ENCODE data around the gene WDR48.
A peak's percentile ranks its signal among the peaks of the same experiment; 100 is the strongest.
"Not testable (repeated sequence)": the region's sequence is repeated elsewhere in the genome, so short reads cannot be mapped to it uniquely, and the experiment has no call there.

WDR48 gene

DNA sequence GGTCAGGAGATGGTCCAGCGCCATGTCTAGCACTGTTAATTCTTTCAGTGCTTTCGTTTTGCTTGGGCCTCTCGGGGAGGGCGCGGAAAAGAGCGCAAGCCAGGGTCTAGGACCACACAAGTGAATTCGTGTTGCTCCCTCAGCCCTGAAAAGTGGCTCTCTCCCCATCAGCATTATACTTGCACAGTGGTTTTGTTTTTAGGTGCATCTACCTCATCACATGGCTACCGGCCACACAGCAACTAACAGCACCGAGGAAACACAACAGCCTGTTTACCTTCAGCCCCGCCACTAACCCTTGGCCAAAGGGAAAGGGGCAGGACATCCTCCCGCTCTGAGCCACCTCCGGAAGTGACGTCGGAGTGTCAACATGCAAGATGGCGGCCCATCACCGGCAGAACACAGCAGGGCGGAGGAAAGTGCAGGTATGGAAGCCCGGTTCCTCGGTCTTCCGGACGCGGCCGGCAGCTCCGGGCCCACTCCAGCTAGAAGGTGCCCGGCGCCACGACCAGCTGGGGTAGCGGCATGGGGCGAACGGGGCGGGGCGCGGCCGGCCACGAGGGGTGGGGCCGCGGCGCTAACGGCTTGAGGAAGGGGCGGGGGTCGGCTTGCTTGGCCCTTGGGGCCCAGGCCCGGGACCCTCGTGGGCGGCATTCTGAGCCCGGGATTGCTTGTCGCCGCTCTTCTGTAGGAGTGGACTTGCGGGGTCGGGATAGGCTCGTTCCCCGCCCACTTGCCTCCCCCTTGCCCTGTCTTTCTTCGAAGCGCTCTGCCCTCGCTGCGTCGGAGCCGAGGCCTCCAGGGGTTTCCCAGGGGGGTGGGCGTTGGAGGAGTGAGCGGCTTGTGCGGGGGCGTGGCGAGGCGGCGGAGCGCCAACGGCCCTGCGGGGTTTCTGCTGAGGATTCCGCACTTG lies at the start of gene WDR48, which contains the start of gene SCN11A:
TSS of gene WDR48 (plus strand) at position 368 of the 913 bp plus-strand sequence. CDS start at position 378, 10 bp downstream.
TSS of gene SCN11A (minus strand) at position 296 of the 913 bp plus-strand sequence. CDS start 101,582 bp downstream, outside the sequence.
- ATAC-seq (peak; percentile 98), DNase-seq (peak; percentile 95)

DNA sequence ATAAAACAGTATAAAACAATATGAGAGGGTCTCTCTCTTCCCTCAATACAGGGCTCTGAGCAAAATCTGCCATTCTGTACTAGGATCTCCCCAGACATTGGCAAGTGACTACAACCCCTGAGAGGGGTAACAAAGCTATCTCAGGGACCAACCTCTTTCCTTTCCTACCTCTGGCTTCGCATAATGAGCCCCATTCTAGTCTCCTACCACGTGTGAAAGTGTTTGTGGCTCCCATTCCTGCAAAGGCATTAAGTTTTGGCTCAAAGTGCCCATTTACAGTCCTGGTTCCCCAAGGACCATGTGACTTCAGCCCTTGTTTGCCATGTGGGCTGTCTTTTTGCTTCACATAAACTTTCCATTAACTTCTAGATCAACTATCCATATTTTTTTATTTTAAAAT lies 46.5 kb upstream of the WDR48 start:
- DNase-seq = no peak
- no peak for ATAC-seq

DNA sequence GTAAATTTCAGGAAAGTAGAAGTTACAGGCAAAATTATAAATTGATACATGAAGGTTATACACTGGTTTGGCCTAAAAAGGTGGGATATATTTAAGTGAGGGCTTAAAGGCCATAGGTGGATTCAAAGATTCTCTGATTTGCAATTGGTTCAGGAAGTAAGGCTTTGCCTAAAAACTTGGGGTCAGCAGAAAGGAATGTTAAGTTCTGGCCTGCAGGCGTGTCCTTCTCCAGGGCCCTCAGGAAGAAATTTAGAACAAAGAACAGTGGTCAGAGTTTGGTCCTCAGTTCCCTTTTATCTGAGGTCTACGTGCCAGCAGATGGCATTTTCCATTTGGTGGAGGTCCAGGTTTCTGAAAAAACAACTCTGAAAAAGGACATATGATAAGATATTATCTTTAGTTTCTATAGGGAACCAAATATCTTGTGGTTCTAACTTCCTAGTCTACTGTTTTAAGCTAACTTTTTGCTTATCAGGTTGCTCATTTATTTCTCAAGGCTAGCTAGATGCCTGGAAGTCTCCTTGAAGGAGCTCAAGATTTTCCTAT lies 40.6 kb upstream of the WDR48 start:
- no peak for DNase-seq
- ATAC-seq = no peak

DNA sequence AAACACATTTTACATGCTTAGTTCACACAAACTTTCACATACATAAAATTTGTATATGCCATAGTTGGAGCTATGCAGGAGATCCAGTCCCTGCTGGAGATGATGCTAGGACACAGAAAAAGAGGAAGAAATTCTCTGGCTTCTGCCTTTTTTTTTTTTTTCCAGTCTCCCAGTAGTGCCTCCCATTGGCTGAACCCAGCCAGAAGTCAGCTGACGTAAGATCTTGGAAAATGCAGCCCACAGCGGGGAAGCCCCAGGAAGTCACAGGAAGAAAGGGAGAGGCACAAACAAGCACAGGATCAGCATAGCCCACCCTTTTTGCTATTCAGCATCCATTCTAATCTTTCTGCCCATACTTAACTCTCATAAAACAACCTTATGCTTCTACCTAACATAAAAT lies 38.5 kb upstream of the WDR48 start:
- DNase-seq (no peak), ATAC-seq (no peak)

DNA sequence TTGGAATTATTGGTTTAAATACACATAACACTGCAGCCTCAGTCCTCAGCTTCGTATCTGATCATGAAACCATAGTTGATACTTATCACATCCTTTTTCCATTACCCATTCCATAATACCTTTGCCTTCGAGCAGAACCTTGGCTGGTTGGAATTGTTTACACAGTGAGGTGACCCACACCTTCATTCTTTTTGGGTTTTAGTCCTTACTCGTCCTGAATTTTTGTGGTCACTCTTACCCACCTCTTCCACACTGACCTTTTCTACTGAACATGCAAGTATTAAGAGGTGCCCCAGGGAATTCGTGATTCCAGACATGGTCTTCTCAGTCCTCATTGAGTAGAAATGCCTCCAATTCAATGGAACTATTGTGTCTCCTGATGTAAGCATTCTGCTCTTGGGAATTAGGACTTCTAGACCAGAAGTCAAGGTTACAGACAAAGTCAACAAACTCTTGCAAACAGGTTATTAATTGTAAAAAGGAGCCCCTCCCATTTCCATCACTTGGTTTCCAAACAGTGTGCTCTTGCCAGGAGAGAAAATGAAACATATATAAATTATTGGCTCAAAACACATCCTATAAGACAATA lies 37.8 kb upstream of the WDR48 start:
- no peak for ATAC-seq
- no peak for DNase-seq

DNA sequence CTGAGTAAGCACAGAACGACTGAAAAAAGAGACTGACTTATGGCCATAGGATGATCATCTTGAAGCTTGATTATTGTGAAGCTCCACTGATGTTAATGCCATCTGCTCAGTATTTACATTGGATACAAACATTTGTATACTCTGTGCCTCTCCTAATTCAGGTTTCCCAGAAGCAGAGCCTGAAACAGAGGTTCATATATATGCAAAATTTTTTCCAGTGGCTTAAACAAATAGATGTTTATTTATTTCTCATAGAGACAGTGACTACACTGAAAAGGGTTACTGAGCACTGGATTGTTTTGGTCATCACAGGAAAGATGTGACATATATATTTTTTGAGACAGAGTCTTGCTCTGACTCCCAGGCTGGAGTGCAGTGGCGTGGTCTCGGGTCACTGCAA lies 36.4 kb upstream of the WDR48 start:
- DNase-seq (no peak), ATAC-seq (no peak)

- ATAC-seq (no peak), DNase-seq (no peak)
These were observed 32.5 kb upstream of the WDR48 start for GRCh38 chr3:39019299-39019698.

DNA sequence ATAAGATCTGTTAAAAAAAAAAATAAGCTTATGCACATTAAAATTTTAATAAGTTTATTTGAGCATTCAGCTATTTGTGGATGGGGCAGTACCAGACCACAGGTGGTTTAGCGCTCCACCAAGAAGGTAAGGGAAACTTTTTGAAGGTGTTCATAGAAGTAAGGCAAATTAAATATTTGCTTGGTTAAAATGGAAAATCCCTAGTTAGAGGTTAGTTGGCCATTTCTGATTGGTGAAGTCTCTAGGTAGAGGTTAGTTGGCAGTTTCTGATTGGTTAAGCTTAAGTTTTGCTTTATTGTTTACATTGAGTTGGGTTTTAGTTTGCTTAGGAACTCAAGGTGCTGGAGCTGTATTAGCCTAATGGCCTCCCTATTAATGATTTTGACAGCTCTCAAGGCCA lies 30.8 kb upstream of the WDR48 start:
- DNase-seq (no peak), ATAC-seq (no peak)

DNA sequence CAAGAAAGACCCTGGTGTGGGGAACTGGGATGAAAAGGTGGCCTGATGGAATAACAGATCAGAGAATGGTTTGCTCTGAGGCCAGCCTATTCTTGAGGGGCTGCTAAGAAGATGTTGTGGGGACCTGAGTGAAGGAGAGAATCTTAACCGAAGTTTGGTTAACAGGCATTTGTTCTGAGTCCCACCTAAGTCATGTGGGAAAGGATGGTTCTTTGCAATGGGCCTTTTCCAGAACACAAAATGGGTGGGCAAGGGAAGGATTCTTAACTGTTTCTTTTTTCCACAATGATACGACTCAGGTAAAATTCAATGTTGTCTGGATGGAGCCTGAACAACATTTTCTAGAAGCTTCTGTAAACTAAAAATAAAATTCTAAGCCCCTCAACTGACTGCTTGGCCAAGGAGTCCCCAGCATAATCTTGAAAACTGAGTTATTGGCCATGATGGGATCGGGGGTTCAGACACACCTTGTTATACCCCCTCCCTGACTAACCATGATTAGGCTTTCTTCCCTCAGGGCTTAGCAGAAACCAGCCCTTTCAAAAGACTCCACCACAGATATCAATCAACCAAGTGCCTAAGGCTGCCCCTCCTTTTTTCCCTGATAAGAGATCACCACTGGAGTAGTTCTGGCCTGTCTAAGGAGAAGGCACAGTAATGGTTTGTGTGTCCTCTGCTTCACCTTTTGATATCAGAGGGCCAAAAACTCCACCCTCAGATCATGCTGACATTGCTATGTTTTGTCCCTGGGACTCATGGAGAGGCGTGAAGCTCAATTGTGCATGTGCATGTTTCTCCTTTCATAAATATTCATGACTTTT lies 30.1 kb upstream of the WDR48 start:
- DNase-seq (no peak), ATAC-seq (no peak)

DNA sequence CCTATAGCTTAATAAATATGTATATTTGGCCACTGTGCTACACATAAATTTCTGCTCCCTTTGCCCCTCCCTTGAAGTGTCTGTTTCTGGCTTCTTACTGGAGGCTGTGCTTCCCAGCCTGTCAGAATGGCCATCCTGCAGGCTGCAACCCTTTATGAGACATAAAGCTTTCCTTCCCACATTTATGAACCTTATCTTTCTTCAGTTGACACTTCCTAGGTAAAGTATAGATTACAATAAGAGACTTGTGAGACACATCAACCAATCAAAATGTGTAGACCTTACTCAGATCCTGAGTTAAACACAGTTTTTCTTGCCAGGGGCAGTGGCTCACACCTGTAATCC lies 29.6 kb upstream of the WDR48 start:
- ATAC-seq (no peak), DNase-seq (no peak)

DNA sequence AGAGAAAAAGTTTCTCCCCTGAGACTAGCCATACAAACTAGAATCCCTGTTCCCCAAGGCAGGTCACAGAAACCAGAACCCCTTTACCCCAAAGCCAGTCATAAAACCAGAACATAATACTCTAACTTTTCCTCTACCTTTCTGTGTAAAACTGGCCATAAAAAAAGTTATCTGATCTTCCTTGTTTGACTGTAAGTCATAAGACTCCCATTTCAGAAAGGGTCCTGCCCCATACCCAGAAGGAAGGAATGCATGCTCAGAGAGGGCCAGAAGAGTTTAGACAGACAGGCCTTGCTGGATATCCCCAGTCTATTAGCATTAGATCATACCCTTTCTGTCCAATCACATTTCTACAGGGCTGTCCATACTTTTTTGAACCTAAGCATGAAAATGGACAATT lies 27.3 kb upstream of the WDR48 start:
- DNase-seq (no peak), ATAC-seq (no peak)

DNA sequence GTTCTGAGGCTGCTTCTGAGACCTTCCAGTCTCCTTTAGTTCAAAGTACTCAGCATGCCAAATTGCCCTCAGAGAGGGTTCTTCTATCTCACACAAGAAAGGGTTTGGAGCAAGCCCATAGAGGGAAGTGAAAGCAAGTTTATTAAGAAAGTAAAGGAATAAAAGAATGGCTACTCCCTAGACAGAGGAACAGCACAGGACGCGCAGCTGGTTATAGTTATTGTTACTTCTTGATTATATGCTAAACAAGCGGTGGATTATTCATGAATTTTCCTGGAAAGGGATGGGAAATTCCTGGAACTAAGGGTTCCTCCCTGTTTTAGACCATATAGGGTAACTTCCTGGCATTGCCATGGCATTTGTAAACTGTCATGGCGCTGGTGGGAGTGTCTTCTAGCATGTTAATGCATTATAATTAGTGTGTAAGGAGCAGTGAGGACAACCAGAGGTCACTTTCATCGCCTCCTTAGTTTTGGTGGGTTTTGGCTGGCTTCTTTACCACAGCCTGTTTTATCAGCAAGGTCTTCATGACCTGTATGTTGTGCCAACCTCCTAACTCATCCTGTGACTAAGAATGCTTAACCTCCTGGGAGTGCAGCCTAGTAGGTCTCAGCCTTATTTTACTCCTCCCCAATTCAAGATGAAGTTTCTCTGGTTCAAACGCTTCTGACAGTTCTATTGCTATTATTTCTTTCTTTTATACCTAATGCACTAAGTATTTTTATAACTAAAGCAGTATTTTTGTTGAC lies 26.4 kb upstream of the WDR48 start:
- no peak for DNase-seq
- no peak for ATAC-seq

DNA sequence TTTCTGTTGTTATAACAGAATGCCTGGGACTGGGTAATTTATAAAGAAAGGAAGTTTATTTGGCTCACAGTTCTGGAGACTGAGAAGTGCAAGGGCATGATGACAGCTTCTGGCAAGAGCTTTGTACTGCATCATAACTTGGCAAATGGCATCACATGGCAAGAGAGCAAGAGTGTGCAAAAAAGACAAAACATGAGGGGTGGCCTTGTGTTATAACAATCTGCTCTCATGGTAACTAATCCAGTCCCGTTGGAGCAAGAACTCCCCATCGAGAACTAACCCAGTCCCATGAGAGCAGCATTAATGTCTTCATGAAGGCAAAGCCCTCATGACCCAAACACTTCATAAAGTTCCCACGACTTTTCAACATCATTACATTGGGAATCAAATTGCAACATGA lies 23.3 kb upstream of the WDR48 start:
- ATAC-seq (no peak), DNase-seq (no peak)

DNA sequence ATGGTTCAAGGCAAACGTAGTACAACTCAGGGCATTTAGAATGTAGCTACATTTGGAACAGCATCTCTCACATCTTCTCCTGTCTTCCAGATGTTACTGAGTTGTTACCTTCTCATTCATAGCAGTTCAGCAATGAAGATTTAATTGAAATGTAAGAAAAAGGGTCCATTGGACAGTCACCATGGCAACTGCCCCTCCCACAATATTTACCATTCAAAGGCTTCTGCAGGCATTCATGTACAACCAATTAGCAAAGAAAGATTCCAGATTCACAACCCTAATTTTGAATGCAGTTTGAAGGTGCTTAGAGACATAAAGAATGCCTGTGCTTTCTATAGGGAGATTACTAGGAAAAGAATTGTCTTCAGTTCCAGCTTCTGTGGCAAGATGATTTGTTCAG lies 22.3 kb upstream of the WDR48 start:
- DNase-seq (no peak), ATAC-seq (no peak)

DNA sequence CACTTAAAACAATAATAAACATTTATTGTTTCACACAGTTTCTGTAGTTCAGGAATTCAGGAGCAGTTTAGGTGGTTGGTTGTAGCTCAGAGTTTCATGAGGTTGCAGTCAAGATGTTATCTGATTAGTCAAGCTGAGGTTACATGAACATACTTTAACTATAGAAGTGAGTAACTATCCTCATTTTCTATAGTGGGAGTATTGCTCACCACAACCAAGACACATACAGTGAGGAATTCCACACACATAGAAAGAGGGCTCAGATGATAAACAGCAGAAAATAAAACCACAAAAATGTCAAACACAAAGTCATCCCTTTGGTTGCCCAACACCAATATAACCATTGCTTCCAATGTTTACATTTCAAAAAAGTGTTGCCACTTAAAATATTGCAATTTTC lies 13.7 kb upstream of the WDR48 start:
- peak; percentile 92 for ATAC-seq

GRCh38 chr3:39050029-39050428 lies 1.8 kb upstream of the WDR48 start:
- DNase-seq (no peak), ATAC-seq (no peak)

More for the DNA sequence above, 13.7 kb upstream of the WDR48 start:
- DNase-seq = no peak

GRCh38 chr3:39052583-39052982 lies 767 bp downstream of the WDR48 start:
- ATAC-seq (no peak), DNase-seq (peak; percentile 10)

DNA sequence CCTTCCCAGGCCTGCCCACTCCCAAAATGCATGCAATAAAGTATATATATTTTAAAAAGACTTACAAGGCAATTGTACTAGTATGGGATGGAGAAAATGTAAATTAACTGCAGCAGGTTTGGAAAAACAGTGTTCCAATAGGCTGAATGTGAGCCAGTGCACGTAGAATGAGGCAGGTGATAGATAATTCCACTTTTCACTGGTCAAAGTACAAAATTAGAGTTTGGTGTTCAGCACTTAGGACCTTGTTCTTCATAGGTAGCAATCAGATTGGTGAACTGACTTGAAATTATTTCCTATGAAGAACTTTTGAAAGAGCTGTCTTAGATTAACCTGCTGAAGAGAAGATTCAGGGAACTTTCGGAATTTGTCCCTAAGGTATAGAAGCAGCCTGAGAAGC lies 1.9 kb downstream of the WDR48 start:
- no peak for ATAC-seq

DNA sequence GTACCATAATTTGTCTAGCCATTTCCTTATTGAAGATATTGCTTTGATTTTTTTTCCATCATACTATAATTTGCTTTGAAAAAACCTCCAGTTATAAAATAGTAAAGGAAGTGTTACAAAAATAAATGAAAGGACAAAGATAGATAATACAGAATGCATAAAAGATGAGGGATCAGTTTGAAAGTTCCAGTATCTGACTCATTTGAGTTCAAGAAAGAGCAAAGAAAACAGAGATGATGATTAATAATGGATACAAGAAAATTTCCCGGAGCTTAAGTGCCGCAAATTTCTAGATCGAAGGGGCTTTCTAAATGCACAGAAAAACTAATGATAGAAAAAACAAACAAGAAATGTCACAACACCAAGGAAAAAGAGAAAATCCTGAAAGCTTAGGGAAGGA lies 4.3 kb downstream of the WDR48 start:
- DNase-seq = no peak

More for the DNA sequence above, 1.9 kb downstream of the WDR48 start:
- no peak for DNase-seq

GRCh38 chr3:39061228-39061627 lies 9.4 kb downstream of the WDR48 start:
- not testable (repeated sequence) for DNase-seq, ATAC-seq

More for the DNA sequence above, 4.3 kb downstream of the WDR48 start:
- no peak for ATAC-seq

DNA sequence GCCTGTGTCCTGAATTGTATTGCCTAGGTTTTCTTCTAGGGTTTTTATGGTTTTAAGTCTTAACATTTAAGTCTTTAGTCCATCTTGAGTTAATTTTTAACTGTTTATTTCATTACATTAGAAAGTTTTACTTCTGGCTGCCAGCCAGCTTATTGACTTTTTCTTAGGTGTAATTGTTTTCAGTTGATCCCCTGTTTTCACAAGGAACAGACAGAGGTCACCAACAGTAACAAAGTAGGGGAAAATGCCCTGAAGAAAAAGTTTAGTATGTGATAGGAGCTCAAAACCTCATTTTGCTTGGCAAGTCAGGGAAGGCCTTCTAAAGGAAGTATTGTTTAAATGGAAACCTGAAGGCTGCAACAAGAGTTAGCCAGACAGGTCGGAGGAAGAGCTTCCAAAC lies 10.4 kb downstream of the WDR48 start:
- DNase-seq (no peak), ATAC-seq (no peak)

DNA sequence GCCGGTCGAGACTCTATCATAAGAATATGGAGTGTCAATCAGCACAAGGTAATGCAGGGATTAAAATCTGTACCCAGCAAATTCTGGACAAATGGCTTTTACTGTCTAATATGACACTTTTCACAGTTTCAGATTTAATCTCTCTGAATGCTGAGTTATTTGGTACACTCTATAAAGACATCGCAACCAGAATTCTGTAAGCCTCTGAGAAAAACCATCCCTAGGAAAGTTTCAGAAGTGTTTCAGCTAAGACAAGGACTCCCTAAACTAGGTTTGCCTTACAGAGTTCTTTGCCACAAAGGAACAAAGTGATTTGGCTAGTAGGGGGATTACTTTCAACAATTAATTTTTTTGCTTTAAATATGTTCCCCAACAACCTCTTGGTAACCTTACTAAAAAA lies 11.3 kb downstream of the WDR48 start:
- DNase-seq (no peak), ATAC-seq (no peak)

Measured in stimulated activated naive CD8-positive, alpha-beta T cell treated with anti-CD3 and anti-CD28 coated beads, Interleukin-15, Interleukin-2, amounts not matched to agents 100 U/mL and 50 U/mL, for 24 hours (primary cell).